HL-60/S4 treated with phorbol 12-myristate 13-acetate at 8.2 ng/mL for 4 days and 3 days (cell line): ENCODE results near the gene COX6B2.
"Not testable (repeated sequence)": the region's sequence is repeated elsewhere in the genome, so short reads cannot be mapped to it uniquely, and the experiment has no call there.

Experiments used
- in situ Hi-C: fragments of 300-500 bp; cut with MboI; formaldehyde crosslinking; loops from 2 replicates; pipeline ENCODE4 v1.15.0; 2022; ENCODE audit warnings: low sequenced_read_pairs

COX6B2 gene

GRCh38 chr19:55354698-55355212 lies at the start of gene COX6B2:
TSS of gene COX6B2 (minus strand) at chr19:55354719. CDS start at chr19:55354521, 198 bp downstream.
- in situ Hi-C loops, result no loop called here

GRCh38 chr19:55402509-55402908 lies 48.0 kb upstream of the COX6B2 start:
- in situ Hi-C loops, result no loop called here

- in situ Hi-C loops, result not testable (repeated sequence)
These were observed 46.9 kb upstream of the COX6B2 start for GRCh38 chr19:55401390-55401789.

- in situ Hi-C loops, result no loop called here
These were observed 46.0 kb upstream of the COX6B2 start for GRCh38 chr19:55400281-55401087.

GRCh38 chr19:55398200-55398925 lies 43.8 kb upstream of the COX6B2 start:
- in situ Hi-C loops, result no loop called here

GRCh38 chr19:55392820-55393761 lies 38.6 kb upstream of the COX6B2 start:
- in situ Hi-C loops, result no loop called here

GRCh38 chr19:55391702-55392615 lies 37.4 kb upstream of the COX6B2 start:
- in situ Hi-C loops, result no loop called here

GRCh38 chr19:55391191-55391670 lies 36.7 kb upstream of the COX6B2 start:
- in situ Hi-C loops, result no loop called here

GRCh38 chr19:55390461-55390880 lies 36.0 kb upstream of the COX6B2 start:
- in situ Hi-C loops, result no loop called here

- in situ Hi-C loops, result no loop called here
These were observed 35.1 kb upstream of the COX6B2 start for GRCh38 chr19:55389386-55390317.

- in situ Hi-C loops, result no loop called here
These were observed 33.4 kb upstream of the COX6B2 start for GRCh38 chr19:55387736-55388497.

GRCh38 chr19:55386493-55386971 lies 32.0 kb upstream of the COX6B2 start:
- in situ Hi-C loops, result no loop called here

GRCh38 chr19:55385724-55386492 lies 31.4 kb upstream of the COX6B2 start, which contains the start of gene RPL28:
TSS of gene RPL28 (plus strand) at chr19:55385932. CDS start at chr19:55386358, 426 bp downstream.
- in situ Hi-C loops, result no loop called here

- in situ Hi-C loops, result no loop called here
These were observed 30.6 kb upstream of the COX6B2 start for GRCh38 chr19:55384920-55385723.

- in situ Hi-C loops, result no loop called here
These were observed 29.8 kb upstream of the COX6B2 start, which contains the start of gene TMEM238 for GRCh38 chr19:55384131-55384919. TSS of gene TMEM238 (minus strand) at chr19:55384292. CDS start at chr19:55384259, 33 bp downstream.
